ENCODE measurements around the gene ARHGAP26.

ARHGAP26 gene

GRCh38 chr5:143008809-143009521 is 238.8 kb downstream of the ARHGAP26 start:
- peak; percentile 29 to 47 for DNase-seq (ENCODE audit: low read depth in 2 of 2, low spot score in 1 of 2)

- no peak for DNase-seq (ENCODE audit: low read depth in 2 of 2, low spot score in 1 of 2)
These were observed 240.2 kb downstream of the ARHGAP26 start for GRCh38 chr5:143010351-143010750.

GRCh38 chr5:143011585-143011984 is 241.4 kb downstream of the ARHGAP26 start:
- no peak for DNase-seq (ENCODE audit: low read depth in 2 of 2, low spot score in 1 of 2)

GRCh38 chr5:143013176-143013891 is 243.2 kb downstream of the ARHGAP26 start:
- DNase-seq (ENCODE audit: low read depth in 2 of 2, low spot score in 1 of 2) = no peak

GRCh38 chr5:143014017-143014651 is 244.0 kb downstream of the ARHGAP26 start:
- DNase-seq (ENCODE audit: low read depth in 2 of 2, low spot score in 1 of 2) = no peak

GRCh38 chr5:143016777-143017516 is 246.8 kb downstream of the ARHGAP26 start:
- no peak for DNase-seq (ENCODE audit: low read depth in 2 of 2, low spot score in 1 of 2)

- no peak for DNase-seq (ENCODE audit: low read depth in 2 of 2, low spot score in 1 of 2)
These were observed 247.4 kb downstream of the ARHGAP26 start for GRCh38 chr5:143017541-143017940.

GRCh38 chr5:143017992-143018391 is 247.8 kb downstream of the ARHGAP26 start:
- DNase-seq (ENCODE audit: low read depth in 2 of 2, low spot score in 1 of 2) = no peak

- no peak for DNase-seq (ENCODE audit: low read depth in 2 of 2, low spot score in 1 of 2)
These were observed 249.0 kb downstream of the ARHGAP26 start for GRCh38 chr5:143019157-143019556.

GRCh38 chr5:143019614-143020515 is 249.7 kb downstream of the ARHGAP26 start:
- no peak for DNase-seq (ENCODE audit: low read depth in 2 of 2, low spot score in 1 of 2)

GRCh38 chr5:143021595-143021994 is 251.4 kb downstream of the ARHGAP26 start:
- DNase-seq (ENCODE audit: low read depth in 2 of 2, low spot score in 1 of 2) = no peak

GRCh38 chr5:143023411-143024096 is 253.4 kb downstream of the ARHGAP26 start:
- no peak for DNase-seq (ENCODE audit: low read depth in 2 of 2, low spot score in 1 of 2)

GRCh38 chr5:143024228-143024920 is 254.2 kb downstream of the ARHGAP26 start:
- no peak for DNase-seq (ENCODE audit: low read depth in 2 of 2, low spot score in 1 of 2)

- no peak for DNase-seq (ENCODE audit: low read depth in 2 of 2, low spot score in 1 of 2)
These were observed 255.2 kb downstream of the ARHGAP26 start for GRCh38 chr5:143025376-143025775.

- DNase-seq (ENCODE audit: low read depth in 2 of 2, low spot score in 1 of 2) = no peak
These were observed 255.8 kb downstream of the ARHGAP26 start for GRCh38 chr5:143025971-143026370.

- no peak for DNase-seq (ENCODE audit: low read depth in 2 of 2, low spot score in 1 of 2)
These were observed 256.2 kb downstream of the ARHGAP26 start for GRCh38 chr5:143026380-143026779.

- DNase-seq (ENCODE audit: low read depth in 2 of 2, low spot score in 1 of 2) = no peak
These were observed 259.1 kb downstream of the ARHGAP26 start for GRCh38 chr5:143029293-143029692.

GRCh38 chr5:143030349-143030748 is 260.2 kb downstream of the ARHGAP26 start:
- no peak for DNase-seq (ENCODE audit: low read depth in 2 of 2, low spot score in 1 of 2)
